Esophagus muscularis mucosa (tissue), 4 donors: ENCODE measurements around the gene TOMM20. TPM values are rescaled to one million over a fixed set of nuclear protein-coding genes. Genes with fewer than 3 reads are reported as not detected.

Experiments used
- DNase-seq: peaks from one replicate; pipeline ENCODE4 v3.0.0-alpha.2; 2017; ENCODE audit errors: extremely low spot score
- H3K27ac ChIP-seq, 4 donors: fragments of 200-600 bp; sonication (generic); replicated peaks in 1 of 4; 1 replicate in 3 of 4; 2 replicates in 1 of 4; pipeline ENCODE4 v1.5.1; 2016 to 2019; ENCODE audit warnings: mild to moderate bottlenecking in 1 of 4
- H3K27me3 ChIP-seq, 4 donors: fragments of 200-600 bp; sonication (generic); one replicate each; pipeline versions ENCODE4 v1.5.1 to v1.6.0; 2016 to 2019
- H3K36me3 ChIP-seq, 4 donors: fragments of 200-600 bp; sonication (generic); one replicate each; pipeline ENCODE4 v1.5.1; 2016 to 2019
- H3K4me1 ChIP-seq, 4 donors: fragments of 200-600 bp; sonication (generic); one replicate each; pipeline ENCODE4 v1.5.1; 2016 to 2019
- H3K4me3 ChIP-seq, 4 donors: fragments of 200-600 bp; sonication (generic); 1 replicate in 2 of 4; 2 replicates in 2 of 4; pipeline ENCODE4 v1.5.1; 2016 to 2019; ENCODE audit warnings: mild to moderate bottlenecking in 4 of 4, moderate library complexity in 1 of 4
- H3K9me3 ChIP-seq, 4 donors: fragments of 200-600 bp; sonication (generic); 1 replicate in 3 of 4; 2 replicates in 1 of 4; pipeline ENCODE4 v1.5.1; 2016 to 2019
- CTCF ChIP-seq, 3 experiments: fragments of 200-600 bp in 2 of 3; fragments of 450-650 bp in 1 of 3; sonication (generic) in 2 of 3; IDR thresholded peaks; one replicate each; pipeline ENCODE4 v1.5.1; 2017 to 2019; ENCODE audit warnings: antibody characterized with exemption in 3 of 3, mild to moderate bottlenecking in 2 of 3, moderate library complexity in 1 of 3
- EP300 ChIP-seq: sonication (generic); formaldehyde crosslinking; IDR thresholded peaks from one replicate; pipeline ENCODE4 v1.6.1; 2017; ENCODE audit warnings: antibody characterized with exemption
- POLR2A ChIP-seq: fragments of 450-650 bp; IDR thresholded peaks from one replicate; pipeline ENCODE4 v1.6.1; 2017; ENCODE audit warnings: antibody characterized with exemption, moderate library complexity, mild to moderate bottlenecking, low read depth
- POLR2AphosphoS5 ChIP-seq, 2 donors: sonication (generic); formaldehyde crosslinking; IDR thresholded peaks; one replicate each; pipeline ENCODE4 v1.6.1; 2017; ENCODE audit warnings: antibody characterized with exemption in 2 of 2
- WGBS: methylation state at CpG from one replicate; pipeline ENCODE4 v1.1.5; 2018; 5-methylcytosine and 5-hydroxymethylcytosine counted together
- intact Hi-C: fragments of 100-400 bp; cut with DNase I; formaldehyde crosslinking; loops from one replicate; pipeline ENCODE4 v1.15.1; 2023
- total RNA-seq, 4 donors: library from RNA; depleted of rRNA; stranded (reverse); fragments of >200 nt; gene quantifications; one replicate each; pipeline versions ENCODE4 v1.1.0 to v1.2.1, GENCODE V29; 2016

The TOMM20 gene
- total RNA-seq, 4 donors from 2014 or later: 59.7 to 94.3 (median 86.3) TPM

- H3K27ac ChIP-seq: no peak overlapping the region
Observed at GRCh38 chr1:235158680-235159079, 30.0 kb upstream of the TOMM20 start.

GRCh38 chr1:235157150-235157549, 28.5 kb upstream of the TOMM20 start:
- Histone ChIP-seq H3K9me3 (no peaks in the 10 kb centered on the region), H3K4me1 (peaks cover 17 to 44% (median 36%) of the 10 kb centered on the region in 4 donors), H3K4me3 (no peak overlapping the region), H3K27me3 (no peaks in the 10 kb centered on the region), H3K36me3 (peaks cover 4 to 75% (median 63%) of the 10 kb centered on the region in 4 donors), H3K27ac (no peak overlapping the region)
- DNase-seq: no peak
- intact Hi-C loops: no loop called here
- 90% methylated on average over 4 of the region's 4 CpGs for WGBS
- TF ChIP-seq CTCF (IDR thresholded peaks at IDR 0.05): no peak
- no peak for TF ChIP-seq POLR2AphosphoS5 (IDR thresholded peaks at IDR 0.05)
- TF ChIP-seq EP300: no peak
- no peak for TF ChIP-seq POLR2A

More at GRCh38 chr1:235158680-235159079, 30.0 kb upstream of the TOMM20 start:
- Histone ChIP-seq H3K4me1 (peaks cover 17 to 46% (median 36%) of the 10 kb centered on the region in 4 donors), H3K27me3 (no peaks in the 10 kb centered on the region), H3K36me3 (peaks cover 0 to 61% (median 48%) of the 10 kb centered on the region in 4 donors), H3K4me3 (no peak overlapping the region), H3K9me3 (no peaks in the 10 kb centered on the region)
- 91% methylated on average over 6 of the region's 6 CpGs for WGBS
- TF ChIP-seq EP300 (no peak), CTCF (IDR thresholded peaks at IDR 0.05) (no peak)
- no peak for DNase-seq
- intact Hi-C loops: no loop called here

- 91% methylated on average over 4 of the region's 4 CpGs for WGBS
- intact Hi-C loops: no loop called here
- no peaks in the 10 kb centered on the region for H3K9me3 ChIP-seq
- no peak for DNase-seq
- no peaks in the 10 kb centered on the region for H3K27me3 ChIP-seq
- H3K27ac ChIP-seq: no peak overlapping the region
- H3K36me3 ChIP-seq: peaks cover 9 to 75% (median 67%) of the 10 kb centered on the region in 4 donors
- peaks cover 14 to 40% (median 32%) of the 10 kb centered on the region in 4 donors for H3K4me1 ChIP-seq
- TF ChIP-seq CTCF (IDR thresholded peaks at IDR 0.05) (no peak), EP300 (no peak), POLR2AphosphoS5 (IDR thresholded peaks at IDR 0.05) (no peak), POLR2A (no peak)
- no peak overlapping the region for H3K4me3 ChIP-seq
Observed at GRCh38 chr1:235156740-235157139, 28.1 kb upstream of the TOMM20 start.

- peaks cover 13 to 79% (median 72%) of the 10 kb centered on the region in 4 donors for H3K36me3 ChIP-seq
- no peak for DNase-seq
- H3K27ac ChIP-seq: no peak overlapping the region
Observed at GRCh38 chr1:235156265-235156664, 27.6 kb upstream of the TOMM20 start.

More at GRCh38 chr1:235156265-235156664, 27.6 kb upstream of the TOMM20 start:
- TF ChIP-seq EP300 (no peak), POLR2AphosphoS5 (IDR thresholded peaks at IDR 0.05) (no peak), POLR2A (no peak), CTCF (IDR thresholded peaks at IDR 0.05) (no peak)
- H3K9me3 ChIP-seq: no peaks in the 10 kb centered on the region
- 94% methylated on average over 3 of the region's 3 CpGs for WGBS
- H3K4me3 ChIP-seq: no peak overlapping the region
- H3K4me1 ChIP-seq: peaks cover 13 to 37% (median 29%) of the 10 kb centered on the region in 4 donors
- intact Hi-C loops: no loop called here
- no peaks in the 10 kb centered on the region for H3K27me3 ChIP-seq
